Measurements from ENCODE around the gene BATF.

The BATF gene

DNA sequence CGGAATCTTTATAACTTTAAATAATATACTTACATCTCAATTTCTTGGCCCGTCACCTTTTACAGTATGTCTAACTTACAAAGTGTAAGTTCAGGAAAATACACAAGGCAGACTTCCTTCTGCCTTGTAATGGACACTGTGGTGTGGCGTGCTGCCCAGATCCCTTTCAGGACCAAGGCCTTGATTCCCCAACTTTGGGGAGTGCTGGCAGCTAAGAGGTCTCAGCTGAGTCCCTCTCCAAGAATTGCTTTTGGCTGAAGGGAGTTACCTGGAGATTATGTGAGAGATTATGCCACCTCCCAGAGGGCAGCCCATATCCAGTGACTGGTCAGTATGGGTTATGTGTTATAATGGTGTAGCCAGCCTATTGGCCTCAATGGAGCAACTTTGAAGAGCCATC is 21.2 kb upstream of the BATF start:
- DNase-seq (ENCODE audit: low spot score), result no peak

DNA sequence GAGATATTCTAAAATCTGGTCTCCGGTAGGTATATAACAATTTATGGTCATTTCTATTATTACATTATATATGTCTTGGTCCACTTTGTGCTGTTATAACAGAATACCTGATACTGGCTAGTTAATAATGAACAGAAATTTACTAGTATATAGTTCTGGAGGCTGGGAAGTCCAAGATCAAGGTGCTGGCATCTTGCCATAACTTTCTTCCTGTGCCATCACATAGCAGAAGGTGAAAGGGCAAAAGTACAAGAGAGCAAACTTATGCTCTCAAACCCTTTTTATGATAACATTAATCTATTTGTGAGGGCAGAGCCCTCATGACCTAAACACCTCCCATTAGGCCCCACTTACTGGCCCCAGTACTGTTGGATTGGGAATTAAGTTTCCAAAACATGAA is 17.9 kb upstream of the BATF start:
- DNase-seq (ENCODE audit: low spot score), result no peak

DNA sequence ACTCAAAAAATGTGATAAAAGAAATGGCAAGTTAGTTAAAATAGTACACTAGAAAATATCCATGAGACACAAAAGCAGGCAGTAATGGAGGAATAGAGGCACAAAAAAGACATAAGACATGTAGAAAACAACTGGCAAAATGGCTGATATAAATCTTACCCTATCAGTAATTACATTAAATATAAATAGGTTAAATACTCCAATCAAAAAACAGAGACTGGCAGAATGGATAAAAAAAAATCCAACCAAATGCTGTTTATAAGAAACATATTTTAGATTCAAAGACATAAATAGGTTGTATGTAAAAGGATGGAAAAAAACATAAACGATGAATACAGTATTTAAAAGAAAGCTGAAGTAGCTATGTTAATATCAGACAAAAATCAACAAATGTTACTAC is 15.3 kb upstream of the BATF start:
- no peak for DNase-seq (ENCODE audit: low spot score)

DNA sequence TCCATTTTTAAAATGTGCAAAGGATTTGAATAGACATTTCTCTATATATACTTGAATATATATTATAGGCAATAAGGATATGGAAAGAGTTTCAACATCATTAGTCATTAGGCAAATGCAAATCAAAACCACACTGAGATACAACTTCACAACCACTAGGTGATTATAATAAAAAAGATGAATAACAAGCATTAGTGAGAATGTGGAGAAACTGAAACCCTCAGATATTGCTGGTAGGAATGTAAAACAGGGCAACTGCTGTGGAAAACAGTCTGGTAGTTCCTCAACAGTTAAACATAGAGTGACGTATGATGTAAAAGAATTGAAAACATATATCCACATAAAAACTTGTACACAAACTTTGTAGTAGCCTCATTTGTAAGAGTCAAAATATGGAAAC is 11.7 kb upstream of the BATF start:
- DNase-seq (ENCODE audit: low spot score), result no peak

DNA sequence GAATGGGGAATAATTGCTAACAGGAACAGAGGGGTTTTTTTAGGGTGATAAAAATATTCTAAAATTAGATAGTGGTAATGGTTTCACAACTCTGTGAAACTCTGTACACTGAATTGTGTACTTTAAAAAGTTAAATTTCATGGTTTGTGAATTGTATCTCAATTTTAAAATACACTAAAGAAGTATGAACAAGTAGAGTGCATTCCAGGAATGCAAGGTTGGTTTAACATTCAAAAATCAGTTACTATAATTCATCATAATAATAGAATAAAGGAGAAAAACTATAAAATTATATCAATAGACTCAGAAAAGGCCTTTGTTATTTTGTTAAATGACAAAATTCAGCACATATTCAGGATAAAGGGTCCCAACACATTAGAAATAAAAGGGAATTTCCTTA is 11.1 kb upstream of the BATF start:
- DNase-seq (ENCODE audit: low spot score), result no peak

DNA sequence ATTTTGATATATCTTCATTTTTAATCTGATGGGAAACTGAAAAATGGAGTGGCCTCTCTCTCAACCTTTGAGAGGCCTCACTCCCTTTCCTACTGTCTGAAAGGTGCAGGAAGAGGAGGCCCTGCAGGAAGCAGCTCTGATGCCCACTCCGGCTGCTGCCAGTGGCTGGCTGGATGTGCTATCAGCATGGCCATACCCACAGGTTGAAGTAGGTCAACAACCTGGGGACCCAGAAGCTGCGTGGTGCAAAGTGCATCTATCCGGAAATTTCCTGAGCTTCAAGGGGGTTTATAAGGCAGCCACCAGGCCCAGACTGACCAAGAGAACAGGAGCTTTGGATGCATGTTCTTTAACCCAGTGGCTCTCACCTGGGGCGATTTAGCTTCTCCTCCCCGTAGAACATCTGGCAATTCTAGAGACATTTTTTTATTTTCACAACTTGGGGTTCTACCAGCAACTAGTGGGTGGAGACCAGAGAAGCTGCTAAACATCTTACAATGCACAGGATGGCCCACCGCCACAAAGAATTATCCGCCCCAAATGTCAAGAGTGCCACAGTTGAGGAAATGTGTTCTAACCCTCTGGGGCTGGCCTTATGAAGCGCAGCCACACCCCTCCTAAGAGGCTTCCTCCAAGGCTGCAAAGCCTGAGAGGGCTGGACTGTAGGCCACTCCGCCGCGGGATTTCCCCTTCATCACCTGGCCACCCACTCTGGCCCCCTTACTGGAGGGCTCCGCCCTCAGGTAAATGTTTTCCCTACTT is 8.2 kb upstream of the BATF start:
- no peak for DNase-seq (ENCODE audit: low spot score)

DNA sequence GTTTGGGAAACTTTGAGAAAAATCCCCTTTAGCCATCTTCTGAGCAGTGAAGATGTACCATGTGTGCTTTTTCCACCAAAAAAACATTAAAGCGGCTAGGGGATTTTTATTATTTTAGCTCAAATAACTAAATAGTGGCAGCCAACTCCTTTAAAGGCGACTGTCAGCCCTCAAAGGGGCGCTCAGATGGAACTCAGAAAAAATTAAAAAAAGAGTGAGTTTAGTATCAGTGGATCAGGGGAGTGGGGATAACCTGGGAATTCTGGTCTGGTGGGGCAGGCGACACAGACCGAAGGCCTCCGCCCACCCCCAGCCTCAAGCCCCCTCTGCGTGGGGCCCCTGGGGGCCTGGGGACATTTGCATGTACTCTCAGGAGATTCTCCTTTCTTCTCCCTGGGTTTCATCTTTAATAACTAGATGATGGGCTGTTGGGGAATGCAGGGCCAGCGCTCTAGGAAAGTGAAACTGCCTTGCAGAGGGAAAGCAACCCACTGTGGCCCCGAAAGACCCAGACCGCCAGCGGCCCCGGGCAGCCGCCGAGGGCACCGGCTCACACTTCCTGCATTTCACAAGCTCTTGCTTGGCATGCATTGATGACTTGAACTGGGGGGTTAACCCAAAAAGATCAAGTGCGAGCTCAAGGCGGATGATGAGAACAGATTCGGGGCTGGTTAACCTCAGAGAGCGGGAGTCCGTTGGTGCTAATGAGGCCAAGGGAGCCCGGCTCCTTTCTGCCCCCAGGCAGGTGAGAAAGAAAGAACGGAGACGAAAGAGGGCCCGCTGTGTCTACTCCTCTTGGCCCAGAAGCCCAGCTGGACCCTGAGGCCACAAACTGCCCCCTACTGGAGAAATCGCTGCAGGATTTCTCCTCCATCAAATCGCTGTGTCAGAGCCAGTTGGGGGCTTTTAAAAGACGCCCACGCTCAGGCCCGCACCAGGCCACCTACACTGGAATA is 7.3 kb upstream of the BATF start:
- DNase-seq (ENCODE audit: low spot score), result peak; percentile 51

DNA sequence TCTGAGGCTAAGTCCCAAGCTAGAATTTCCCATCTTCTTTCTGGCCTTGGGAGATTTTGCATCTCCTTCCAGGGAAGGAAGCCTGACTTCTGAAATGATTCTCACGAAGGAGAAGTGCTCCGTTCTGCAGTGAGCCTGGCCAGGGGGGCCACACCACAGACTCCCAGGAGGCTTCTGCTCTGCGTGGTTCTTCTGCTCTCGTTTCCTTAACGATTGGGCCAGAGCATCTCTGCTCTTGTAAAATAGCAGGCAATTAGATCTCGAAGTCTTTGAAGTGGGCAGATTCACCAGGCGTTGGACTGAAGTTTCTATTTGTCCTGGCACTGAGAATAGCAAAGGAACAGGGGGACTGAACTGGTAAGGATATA is 6.7 kb upstream of the BATF start:
- DNase-seq (ENCODE audit: low spot score), result no peak

DNA sequence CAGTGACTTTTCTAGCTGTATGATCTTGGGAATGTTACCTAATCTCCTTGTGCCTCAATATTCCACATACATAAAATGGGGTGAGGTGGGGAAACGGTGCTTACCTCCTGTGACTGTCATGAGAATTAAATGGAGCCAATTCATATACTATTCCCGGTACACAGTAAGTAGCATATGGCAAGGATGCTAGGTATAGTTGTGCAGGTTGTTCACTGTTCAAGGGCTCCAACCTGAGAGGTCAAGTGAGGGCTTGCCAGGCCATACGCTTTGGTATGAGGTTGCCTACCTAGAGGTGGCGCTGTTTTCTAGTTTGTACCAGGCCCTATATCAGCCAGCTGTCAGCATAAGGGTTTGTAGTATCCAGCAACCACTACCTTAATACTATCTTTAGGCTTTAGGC is 3.6 kb upstream of the BATF start:
- no peak for DNase-seq (ENCODE audit: low spot score)

DNA sequence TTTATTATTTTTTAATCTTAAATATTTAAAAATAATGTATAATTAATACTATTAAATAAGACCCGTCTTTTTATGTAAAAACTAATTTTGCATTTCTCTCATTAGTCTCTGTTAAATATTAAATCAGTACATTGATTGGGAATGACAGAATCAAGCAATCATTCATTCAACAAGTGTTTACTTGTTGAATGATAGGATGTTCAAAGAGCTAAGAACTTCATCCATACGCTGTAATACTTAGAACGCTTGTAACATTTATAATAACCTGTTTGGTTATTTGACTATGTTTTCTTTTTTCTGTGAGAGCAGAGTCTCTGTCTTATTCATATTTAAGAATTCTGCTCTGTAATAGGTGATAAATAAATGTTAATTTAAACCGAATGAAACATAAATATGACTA is 2.9 kb upstream of the BATF start:
- DNase-seq (ENCODE audit: low spot score), result no peak

DNA sequence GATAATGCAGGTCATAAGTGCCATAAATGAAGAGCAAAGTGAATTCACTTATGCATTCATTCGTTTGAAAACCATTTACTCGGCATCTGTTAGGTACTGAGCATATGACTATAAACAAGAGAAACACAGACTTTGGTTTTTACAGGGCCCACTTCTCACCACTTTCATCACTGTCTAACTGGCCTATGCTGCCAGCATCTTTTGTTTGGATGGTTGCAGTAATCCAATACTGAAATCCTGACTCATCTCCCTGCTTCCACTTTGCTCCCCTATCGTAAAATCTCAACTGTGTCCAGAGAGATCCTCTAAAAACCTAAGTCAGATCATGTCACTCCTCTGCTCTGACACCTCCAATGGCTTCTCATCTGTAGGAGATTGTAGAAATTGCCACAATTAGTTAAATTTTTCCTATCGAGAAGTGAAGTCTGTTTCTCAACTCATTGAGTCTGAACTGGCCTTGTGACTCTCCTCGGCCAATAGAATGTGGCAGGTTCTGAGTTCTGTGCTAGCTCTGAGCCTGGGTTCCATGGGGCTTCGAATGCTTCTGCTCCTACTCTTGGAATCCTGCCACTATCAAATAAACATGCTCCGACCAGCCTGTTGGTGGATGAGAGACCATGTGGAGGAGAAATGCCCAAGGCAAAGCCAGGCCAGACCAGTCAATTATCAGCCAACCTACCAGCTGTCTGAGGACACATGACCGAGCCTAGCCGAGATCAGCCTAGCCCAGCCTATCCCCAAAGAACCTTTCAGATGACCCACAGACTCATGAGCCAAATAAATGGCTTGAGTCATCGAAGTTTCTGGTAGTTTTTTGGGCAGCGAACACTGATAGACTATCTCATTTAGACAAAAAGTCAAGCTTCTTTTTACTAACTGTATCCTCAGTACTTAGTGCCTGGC is 2.2 kb upstream of the BATF start:
- peak; percentile 38 for DNase-seq (ENCODE audit: low spot score)

DNA sequence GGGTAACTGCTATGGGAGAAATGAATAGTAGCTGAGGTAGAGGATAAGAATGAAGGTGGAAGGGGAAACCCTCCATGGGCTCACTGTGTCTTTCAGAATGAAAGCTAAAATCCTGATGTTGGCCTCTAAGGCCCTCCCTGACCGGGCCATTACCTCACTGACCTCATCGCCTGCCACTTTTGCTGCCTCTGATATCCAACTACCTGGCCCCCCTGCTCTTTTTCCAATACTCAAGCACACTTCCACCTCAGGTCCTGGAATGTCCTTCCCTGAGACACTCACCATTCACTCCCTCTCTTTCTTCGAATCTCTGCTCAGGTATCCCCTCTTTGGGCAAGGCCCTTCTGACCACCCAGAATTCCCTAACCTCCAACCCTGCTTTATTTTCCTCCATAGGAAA is 1.4 kb upstream of the BATF start:
- no peak for DNase-seq (ENCODE audit: low spot score)

DNA sequence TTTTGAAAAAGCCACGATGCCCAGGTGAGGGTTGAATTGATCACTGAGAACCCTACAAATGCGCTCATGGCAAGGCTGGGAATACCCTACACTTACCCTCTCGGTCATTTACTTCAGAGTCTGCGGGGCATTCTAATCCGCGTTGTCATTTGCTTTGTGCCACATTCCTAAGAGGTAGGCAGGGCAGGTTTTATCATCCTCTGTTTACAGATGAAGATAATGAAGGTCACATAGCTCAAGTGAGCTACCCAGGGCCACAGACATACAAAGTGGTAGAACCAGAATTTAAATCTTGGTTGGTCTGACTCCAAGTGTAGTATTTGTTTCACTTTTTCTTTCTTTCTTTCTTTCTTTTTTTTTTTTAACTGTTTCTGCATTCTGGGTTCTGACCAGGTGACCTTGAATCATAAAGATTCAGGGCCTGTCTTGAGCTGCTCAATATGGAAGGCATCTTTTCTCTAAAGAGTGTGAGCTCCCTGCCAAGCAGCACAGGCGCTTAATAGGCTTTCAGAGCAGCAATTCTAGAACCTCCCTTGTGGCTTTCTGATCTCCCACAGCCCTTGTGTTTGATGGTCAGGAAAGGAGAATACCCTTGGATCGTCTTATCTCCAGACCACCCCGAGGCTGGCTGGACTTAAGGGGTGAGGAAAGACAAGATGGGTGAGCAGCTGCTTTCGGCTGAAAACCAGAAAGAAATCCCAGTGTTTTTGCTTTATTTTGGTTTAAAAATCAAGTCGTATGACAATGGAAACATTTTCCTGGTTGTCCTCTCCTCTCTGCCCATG is 662 bp upstream of the BATF start:
- no peak for DNase-seq (ENCODE audit: low spot score)

DNA sequence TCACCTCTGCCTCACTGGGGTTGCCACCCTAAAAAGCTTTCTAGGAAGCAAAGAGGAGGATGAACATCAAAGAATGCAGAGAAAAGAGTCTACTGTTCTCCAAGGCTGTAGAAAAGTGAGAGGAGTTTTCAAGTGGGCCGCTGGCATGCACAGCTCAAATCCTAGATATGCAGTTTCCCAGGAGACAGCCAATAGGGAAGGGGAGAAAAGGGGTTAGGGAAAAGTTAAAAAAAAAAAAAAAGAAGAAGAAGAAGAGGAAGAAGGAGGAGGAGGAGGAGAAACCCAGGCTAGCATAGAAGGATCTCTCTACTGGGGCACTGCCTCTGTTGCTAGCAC is 682 bp downstream of the BATF start:
- no peak for DNase-seq (ENCODE audit: low spot score)

DNA sequence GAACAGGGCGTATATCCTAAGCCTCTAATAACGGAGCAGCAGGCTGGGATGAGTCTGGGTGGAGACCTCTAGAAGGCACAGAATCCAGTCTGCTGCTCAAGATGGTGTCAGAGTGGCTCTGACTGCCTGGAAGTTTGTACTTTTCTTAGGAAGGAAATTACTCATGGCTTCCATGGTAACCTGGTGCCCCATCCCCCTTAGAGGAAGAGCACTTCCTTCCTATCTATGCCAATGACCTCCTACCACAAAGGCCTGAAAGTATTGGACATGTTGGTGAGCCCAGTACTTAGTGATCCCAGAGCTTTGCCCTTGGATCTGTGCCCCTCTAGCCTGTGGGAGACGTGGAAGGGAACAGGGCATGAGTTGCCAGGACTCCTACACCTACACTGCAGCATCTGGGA is 1.5 kb downstream of the BATF start:
- DNase-seq (ENCODE audit: low spot score), result no peak

DNA sequence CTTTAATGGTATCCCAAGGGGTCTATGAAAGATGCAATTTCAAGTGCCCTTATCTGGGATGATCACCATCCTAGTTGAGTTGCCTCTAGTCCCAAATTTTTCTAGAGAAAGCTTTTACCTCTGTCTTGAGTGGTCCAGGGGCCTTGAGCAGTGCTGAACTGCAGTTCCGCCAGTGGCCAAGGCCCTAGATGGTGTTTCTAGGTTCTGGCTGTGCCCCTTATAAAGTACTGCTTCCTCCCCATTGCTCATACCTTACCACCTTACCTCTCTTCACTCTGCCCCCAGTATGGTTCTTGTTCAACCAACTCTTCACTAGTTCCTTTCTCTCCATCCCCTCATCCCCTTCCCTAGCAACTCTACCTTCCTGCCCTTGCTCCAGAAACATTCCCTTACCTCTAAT is 3.7 kb downstream of the BATF start:
- no peak for DNase-seq (ENCODE audit: low spot score)

DNA sequence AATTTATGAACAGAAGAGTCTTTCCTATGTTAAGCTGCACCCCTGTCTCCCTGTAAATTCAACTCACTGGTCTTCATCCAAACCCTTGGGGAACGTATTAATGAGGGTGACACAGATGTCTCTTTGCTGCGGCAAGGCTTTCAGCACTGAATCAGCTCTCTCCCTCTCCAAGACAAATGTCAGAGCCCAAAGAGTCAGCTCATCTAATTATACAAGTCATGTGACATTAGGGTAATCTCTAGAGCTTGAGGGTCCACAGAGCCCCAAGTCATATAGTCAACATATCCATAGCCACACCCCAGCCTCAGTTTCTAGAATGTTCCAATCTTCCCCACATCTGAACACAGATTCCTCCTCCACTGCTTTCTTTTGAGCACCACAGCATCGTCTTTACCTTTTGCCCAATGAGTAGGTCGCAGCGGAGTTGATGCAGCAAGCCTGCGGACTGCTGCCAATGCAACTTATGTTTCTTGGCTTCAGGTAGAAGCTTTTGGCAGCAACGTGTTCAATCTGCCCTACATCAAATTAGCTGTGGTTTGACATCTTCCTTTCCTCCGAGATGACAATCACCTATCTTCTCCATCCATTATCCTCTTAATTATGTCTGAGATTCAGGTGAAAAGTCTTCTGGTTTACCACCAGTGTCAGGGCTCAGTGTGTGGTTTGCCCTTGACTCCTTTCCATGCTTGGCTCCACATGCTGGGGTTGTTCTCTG is 5.3 kb downstream of the BATF start:
- DNase-seq (ENCODE audit: low spot score), result no peak

DNA sequence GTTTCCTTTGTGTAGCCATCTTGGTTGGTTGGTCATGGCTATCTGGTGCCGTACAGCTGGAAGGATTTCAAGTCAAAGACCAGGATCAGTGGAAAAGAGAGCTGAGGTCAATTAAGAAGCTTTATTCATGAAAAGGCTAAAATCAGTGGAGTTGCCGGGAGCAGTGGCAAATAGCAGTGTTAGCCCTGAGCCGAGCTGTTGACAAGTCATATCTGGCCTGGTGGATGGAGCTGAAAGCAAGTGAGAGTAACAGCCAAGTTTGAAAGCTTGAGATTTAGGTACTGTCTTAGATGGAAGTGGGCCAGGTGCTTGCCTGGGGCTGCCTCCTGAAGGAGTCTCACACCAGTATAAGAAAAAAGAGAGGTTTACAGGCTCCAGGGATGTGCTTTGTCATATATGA is 9.0 kb downstream of the BATF start:
- no peak for DNase-seq (ENCODE audit: low spot score)

DNA sequence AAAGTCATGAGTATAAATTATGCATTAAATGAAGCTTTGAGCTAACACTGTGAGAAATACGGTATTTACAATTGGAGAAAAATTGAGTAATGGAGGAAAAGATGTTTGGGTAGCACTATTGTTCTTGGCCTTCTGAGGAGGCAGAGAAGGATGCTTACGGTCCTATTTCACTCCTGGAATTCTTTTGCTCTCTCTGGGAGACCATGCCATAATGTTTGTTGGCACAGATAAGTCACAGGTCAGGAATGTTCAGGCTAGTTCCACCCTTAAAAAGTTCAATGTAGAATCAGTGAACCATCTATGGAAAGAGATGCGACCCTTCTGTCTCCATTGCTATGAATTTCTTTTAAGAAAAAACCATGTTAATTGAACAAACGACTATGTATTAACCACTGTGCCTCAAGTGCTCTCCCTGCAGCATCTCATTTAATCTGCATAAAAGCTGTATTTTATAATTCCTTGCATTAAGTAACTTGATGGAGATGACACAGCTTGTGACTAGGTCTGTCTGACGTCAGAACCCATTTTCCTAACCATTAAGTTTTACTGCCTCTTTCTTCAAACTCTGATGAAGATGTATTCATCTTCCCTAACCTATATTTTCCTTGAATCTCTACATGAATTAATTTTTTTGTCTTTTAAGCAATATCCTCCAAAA is 9.5 kb downstream of the BATF start:
- DNase-seq (ENCODE audit: low spot score), result no peak

DNA sequence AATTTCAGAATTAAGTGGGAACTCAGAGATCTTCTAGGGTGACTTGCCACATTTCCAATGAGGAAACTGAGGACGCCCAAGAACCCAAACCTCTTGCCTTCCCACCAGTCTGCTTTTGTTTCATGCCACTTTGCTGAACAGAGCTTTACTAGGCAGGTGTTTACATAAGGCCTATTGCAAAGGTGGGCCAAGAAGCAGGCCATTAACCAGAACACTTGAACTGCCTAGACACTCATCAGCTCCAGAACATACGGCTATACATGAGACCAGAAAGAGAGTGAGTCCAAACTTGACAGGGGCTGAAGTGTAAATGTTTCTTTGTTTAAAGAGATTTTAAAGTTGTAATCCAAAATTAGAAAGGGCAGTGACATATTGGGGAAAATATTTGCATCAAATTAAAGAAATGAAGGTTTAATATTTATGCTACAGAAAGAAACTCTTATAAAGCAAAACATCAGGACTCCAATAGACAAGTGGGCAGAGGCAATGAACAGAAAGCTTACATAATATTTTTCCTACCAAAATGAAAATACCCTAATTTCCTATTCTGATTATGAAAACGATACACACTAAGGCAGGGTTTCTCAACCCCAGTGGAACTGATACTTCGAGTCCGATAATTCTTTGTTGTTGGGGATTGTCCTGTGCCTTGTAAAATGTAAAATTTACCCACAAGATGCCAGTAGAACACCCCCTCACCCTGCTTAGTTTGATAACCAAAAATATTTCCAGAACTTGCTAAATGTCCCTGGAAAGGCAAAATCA is 11.7 kb downstream of the BATF start:
- no peak for DNase-seq (ENCODE audit: low spot score)
